GM12872 (cell line): Measurements from ENCODE around the gene ADGRG3.

ENCODE experiments used
- TF ChIP-seq, protein P1 (sequence below): IDR thresholded peaks from 3 replicates; pipeline ENCODE4 v1.5.1; 2011; ENCODE audit warnings: low read depth, mild to moderate bottlenecking, low read length, moderate library complexity; ENCODE audit not compliant: insufficient read depth

The ADGRG3 gene

DNA sequence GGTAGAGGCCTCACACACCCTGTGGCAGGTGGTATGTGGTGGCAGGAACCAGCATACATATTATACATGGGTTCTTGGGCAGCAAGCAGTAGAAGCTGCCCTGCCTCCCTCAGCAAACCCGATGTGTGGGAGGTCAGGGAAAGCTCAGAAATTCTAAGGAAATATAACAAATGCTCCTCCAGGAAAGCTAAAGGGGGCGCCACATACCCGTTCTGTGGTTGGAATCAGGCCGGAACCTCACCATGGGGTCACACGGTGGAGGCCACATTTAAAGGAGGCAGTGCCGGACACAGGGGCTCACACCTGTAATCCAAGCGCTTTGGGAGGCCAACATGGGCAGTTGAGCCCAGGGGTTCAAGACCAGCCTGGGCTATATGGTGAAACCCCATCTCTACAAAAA is 55.1 kb downstream of the ADGRG3 start:
- TF ChIP-seq, protein P1, sequence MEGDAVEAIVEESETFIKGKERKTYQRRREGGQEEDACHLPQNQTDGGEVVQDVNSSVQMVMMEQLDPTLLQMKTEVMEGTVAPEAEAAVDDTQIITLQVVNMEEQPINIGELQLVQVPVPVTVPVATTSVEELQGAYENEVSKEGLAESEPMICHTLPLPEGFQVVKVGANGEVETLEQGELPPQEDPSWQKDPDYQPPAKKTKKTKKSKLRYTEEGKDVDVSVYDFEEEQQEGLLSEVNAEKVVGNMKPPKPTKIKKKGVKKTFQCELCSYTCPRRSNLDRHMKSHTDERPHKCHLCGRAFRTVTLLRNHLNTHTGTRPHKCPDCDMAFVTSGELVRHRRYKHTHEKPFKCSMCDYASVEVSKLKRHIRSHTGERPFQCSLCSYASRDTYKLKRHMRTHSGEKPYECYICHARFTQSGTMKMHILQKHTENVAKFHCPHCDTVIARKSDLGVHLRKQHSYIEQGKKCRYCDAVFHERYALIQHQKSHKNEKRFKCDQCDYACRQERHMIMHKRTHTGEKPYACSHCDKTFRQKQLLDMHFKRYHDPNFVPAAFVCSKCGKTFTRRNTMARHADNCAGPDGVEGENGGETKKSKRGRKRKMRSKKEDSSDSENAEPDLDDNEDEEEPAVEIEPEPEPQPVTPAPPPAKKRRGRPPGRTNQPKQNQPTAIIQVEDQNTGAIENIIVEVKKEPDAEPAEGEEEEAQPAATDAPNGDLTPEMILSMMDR, result no peak

DNA sequence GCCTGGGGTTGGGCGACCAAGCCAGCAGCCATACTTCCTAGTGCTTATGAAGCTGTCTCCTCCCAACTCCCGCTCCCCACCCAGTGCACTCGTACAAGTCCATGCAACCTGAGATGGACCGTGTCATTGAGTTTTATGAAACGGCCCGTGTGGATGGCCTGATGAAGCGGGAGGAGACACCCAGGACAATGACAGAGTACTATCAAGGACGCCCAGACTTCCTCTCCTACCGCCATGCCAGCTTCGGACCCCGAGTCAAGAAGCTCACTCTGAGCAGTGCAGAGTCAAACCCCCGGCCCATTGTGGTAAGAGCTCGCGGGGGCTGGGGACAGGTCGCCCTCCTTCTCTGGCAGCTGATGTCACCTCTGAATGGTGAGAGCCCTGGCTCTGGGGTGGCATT is 56.4 kb downstream of the ADGRG3 start:
- TF ChIP-seq, protein P1, result no peak

DNA sequence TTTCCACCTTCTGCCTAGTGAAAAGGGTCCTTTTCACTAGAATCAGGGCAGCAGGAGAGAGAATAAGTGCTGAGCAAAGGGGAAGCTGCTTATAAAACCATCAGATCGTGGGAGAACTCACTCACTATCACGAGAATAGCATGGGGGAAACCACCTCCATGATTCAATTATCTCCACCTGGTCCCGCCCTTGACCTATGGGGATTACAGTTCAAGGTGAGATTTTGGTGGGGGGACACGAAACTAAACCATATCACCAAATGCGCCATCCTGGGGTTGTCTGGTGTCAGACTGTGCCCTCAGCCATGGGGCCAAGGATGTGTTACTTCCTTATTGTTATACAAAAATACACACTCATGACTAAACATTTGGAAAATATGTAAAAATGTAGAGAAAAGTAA is 57.0 kb downstream of the ADGRG3 start:
- TF ChIP-seq, protein P1, result no peak

DNA sequence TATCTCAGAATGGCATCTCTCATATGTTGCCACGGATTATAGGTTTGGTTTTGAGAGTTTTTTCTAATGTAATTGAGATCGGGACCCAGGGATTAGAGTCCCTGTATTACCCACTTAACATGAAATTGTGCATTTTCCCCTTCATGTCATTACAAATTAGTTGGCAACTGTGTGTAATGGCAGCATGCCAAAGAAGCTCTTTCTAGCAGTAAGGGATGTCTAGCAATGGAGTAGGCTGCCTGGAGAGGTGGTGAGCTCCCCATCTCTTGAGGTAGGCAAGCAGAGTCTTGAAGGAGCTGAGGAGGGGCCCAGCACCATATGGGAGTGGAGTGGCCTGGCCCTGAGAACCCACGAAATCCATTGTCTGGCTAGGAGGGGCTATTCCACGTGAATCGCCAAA is 57.4 kb downstream of the ADGRG3 start:
- TF ChIP-seq, protein P1, result no peak

DNA sequence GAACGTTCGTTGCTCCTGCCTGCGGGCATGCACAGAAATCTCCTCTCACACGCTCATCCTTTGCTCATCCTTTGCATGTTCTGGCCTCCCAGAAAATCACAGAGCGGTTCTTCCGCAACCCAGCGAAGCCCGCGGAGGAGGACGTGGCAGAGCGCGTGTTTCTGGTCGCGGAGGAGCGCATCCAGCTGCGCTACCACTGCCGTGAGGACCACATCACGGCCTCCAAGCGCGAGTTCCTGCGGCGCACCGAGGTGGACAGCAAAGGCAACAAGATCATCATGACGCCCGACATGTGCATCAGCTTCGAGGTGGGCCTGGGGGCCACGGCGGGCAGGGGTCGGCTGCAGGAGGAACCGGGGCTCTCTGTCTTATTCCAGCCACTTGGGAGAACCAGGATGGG is 57.9 kb downstream of the ADGRG3 start:
- TF ChIP-seq, protein P1, result no peak

DNA sequence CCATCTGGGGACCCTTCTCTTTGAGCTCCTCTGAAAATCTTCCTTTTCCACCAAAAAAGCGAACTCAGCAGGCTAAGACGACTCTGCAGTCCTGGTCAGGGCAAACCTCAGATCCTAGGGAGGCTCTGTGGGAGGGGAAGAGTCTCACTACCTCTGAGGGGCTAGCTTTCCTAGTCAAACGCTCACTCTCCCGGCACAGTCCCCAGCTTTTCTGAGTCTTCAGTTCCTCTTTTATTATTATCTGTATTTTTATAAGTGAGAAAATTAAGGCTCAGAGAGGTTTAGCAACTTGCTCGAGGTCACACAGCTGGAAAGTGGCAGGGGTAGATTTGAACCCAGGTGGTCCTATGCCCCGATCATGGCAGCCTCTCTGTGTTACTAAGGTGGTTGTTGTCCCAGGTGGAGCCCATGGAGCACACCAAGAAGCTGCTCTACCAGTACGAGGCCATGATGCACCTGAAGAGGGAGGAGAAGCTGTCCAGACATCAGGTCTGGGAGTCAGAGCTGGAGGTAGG is 58.4 kb downstream of the ADGRG3 start:
- TF ChIP-seq, protein P1, result no peak

DNA sequence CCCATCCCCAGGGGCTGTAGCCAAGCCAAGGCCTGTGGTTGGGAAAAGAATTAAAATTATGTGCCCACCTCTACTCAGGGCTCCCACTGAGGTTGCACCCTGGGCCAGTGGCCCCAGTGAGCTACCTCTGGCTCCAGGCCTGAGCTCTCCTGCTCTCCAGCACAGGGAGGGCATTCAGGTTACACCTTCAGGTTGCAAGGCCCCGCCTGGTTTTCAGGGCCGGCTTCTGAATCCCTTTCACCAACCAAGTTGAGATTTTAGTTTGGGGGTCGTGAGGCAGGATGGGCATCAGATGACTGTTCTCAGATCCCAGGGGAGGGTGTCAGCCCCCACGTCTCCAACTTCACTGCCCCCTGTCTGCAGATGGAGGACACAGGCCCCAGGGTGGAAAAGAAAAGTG is 59.5 kb downstream of the ADGRG3 start:
- TF ChIP-seq, protein P1, result no peak; the same call in 2 of the 3 replicates
